Right lobe of liver (tissue), 6 donors: ENCODE data around the gene BBOX1. TPM values are rescaled to one million over a fixed set of nuclear protein-coding genes. Genes with fewer than 3 reads are reported as not detected.

Experiments
- ATAC-seq, 4 donors: fragments of 200-7000 bp; cut with Tn5 transposase; one replicate each; pipeline ENCODE4 v1.9.1; 2020; ENCODE audit warnings: mild to moderate bottlenecking in 4 of 4, moderate library complexity in 4 of 4
- DNase-seq, 3 donors: peaks; one replicate each; pipeline ENCODE4 v3.0.0-alpha.2; 2020
- H3K27ac ChIP-seq, 3 donors: fragments of 200-600 bp; one replicate each; pipeline ENCODE4 v1.8.0; 2022
- H3K27me3 ChIP-seq, 2 donors: fragments of 200-600 bp; one replicate each; pipeline ENCODE4 v1.8.0; 2022
- H3K36me3 ChIP-seq, 4 donors: fragments of 200-600 bp; sonication (generic) in 1 of 4; one replicate each; pipeline versions ENCODE4 v1.5.1 to v1.8.0; 2017 to 2022; ENCODE audit warnings: control low read depth in 1 of 4
- H3K4me1 ChIP-seq, 4 donors: fragments of 200-600 bp; sonication (generic) in 1 of 4; one replicate each; pipeline versions ENCODE4 v1.5.1 to v1.8.0; 2017 to 2022; ENCODE audit warnings: control low read depth in 1 of 4
- H3K4me3 ChIP-seq, 3 donors: fragments of 200-600 bp; one replicate each; pipeline ENCODE4 v1.8.0; 2022
- H3K9me3 ChIP-seq, 4 donors: fragments of 200-600 bp; sonication (generic) in 1 of 4; one replicate each; pipeline versions ENCODE4 v1.5.1 to v1.8.0; 2017 to 2022; ENCODE audit warnings: control low read depth in 1 of 4
- POLR2A ChIP-seq: fragments of 450-650 bp; IDR thresholded peaks from one replicate; pipeline ENCODE4 v1.6.1; 2017; ENCODE audit warnings: antibody characterized with exemption, mild to moderate bottlenecking
- WGBS: methylation state at CpG from one replicate; pipeline ENCODE4 v1.1.6; 2018; ENCODE audit warnings: low coverage, low lambda C conversion rate; ENCODE audit not compliant: insufficient coverage; ENCODE audit errors: missing lambda C conversion rate; 5-methylcytosine and 5-hydroxymethylcytosine counted together
- intact Hi-C, 2 donors: fragments of 100-400 bp; cut with DNase I; formaldehyde crosslinking; loops; one replicate each; pipeline versions ENCODE4 v1.11.2 to v1.14.1; 2022
- total RNA-seq, 6 experiments: library from RNA; depleted of rRNA in 2 of 6; stranded (reverse); fragments of >200 nt in 2 of 6; fragmentation: NEBNext Ultra II Directional in 3 of 6; extraction: Animal tissue kit (Norgen Biotek cat#: 25700) in 3 of 6; gene quantifications; one replicate each; pipeline versions ENCODE4 v1.1.0 to v1.2.4, GENCODE V29; 2016 to 2023
- TF ChIP-seq, protein P1 (sequence below), 4 donors: fragments of 200-600 bp in 3 of 4; fragments of 450-650 bp in 1 of 4; IDR thresholded peaks; one replicate each; pipeline versions ENCODE4 v1.5.1 to v1.8.0; 2016 to 2022; ENCODE audit warnings: antibody characterized with exemption in 4 of 4, mild to moderate bottlenecking in 2 of 4
- donor health status: DM: no; HTN: yes; CAD: no.
- donor health status: DM: no; HTN: no; CAD: no.
- donor health status: DM: no; HTN: no; CAD: no.
- donor health status: DM: no; HTN: yes; CAD: no.
- donor health status: DM: no; HTN: yes; CAD: no.

Gene BBOX1
- total RNA-seq, 6 experiments from 2014 or later, result 1.9 to 25.3 (median 13.9) TPM

- no peak for TF ChIP-seq POLR2A
- TF ChIP-seq, protein P1, sequence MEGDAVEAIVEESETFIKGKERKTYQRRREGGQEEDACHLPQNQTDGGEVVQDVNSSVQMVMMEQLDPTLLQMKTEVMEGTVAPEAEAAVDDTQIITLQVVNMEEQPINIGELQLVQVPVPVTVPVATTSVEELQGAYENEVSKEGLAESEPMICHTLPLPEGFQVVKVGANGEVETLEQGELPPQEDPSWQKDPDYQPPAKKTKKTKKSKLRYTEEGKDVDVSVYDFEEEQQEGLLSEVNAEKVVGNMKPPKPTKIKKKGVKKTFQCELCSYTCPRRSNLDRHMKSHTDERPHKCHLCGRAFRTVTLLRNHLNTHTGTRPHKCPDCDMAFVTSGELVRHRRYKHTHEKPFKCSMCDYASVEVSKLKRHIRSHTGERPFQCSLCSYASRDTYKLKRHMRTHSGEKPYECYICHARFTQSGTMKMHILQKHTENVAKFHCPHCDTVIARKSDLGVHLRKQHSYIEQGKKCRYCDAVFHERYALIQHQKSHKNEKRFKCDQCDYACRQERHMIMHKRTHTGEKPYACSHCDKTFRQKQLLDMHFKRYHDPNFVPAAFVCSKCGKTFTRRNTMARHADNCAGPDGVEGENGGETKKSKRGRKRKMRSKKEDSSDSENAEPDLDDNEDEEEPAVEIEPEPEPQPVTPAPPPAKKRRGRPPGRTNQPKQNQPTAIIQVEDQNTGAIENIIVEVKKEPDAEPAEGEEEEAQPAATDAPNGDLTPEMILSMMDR (IDR thresholded peaks at IDR 0.05), result no peak
- Histone ChIP-seq H3K36me3 (no peaks in the 10 kb centered on the region), H3K4me1 (no peaks in the 10 kb centered on the region), H3K27me3 (no peaks in the 10 kb centered on the region), H3K27ac (no peak overlapping the region), H3K4me3 (no peak overlapping the region), H3K9me3 (no peaks in the 10 kb centered on the region)
- 72% methylated on average over 3 of the region's 3 CpGs for WGBS
- no peak for ATAC-seq
- intact Hi-C loops, result no loop called here
- DNase-seq, result no peak
Observed at GRCh38 chr11:27118949-27119348, 78.3 kb downstream of the BBOX1 start.

DNA sequence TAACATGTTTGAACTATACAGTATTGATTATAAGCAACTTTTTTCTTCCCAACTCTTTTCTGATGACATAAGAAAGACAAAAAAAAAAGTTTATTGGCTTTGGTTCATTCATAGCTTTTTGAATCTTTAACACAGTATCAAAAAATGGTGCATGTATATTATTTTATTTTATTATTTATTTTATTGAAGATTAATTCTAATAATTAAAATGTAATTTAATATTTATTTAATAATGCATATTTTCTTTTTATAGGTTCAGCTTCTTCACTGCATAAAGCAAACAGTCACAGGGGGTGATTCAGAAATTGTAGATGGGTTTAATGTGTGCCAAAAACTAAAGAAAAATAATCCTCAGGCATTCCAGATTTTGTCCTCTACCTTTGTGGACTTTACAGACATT lies 78.8 kb downstream of the BBOX1 start:
- Histone ChIP-seq H3K9me3 (no peaks in the 10 kb centered on the region), H3K4me3 (no peak overlapping the region), H3K27ac (no peak overlapping the region), H3K27me3 (no peaks in the 10 kb centered on the region), H3K4me1 (no peaks in the 10 kb centered on the region), H3K36me3 (no peaks in the 10 kb centered on the region)
- no peak for DNase-seq
- intact Hi-C loops, result no loop called here
- TF ChIP-seq POLR2A, result no peak
- TF ChIP-seq, protein P1 (IDR thresholded peaks at IDR 0.05), result no peak
- ATAC-seq, result no peak

DNA sequence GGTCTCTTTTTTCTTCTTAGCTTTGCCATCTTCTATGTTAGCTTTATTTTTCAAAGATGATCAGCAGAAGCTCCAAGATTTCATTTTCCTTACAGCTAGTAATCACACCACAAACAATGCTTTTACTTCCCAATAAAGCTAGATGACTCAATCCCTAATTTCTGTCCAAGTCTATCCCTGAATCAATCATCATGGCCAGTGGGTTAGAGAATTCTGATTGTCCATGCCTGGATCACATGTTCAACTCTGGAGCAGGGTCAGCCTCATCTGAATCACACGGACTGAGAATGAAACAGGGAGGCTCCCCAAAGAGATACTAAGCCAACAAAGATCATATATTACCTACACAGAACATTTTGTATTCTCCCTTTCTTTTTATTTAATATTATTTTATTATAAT lies 79.6 kb downstream of the BBOX1 start:
- no peaks in the 10 kb centered on the region for H3K27me3 ChIP-seq
- ATAC-seq (peak in 2 of 4 donors; percentile 20 to 34), DNase-seq (no peak)
- no peaks in the 10 kb centered on the region for H3K4me1 ChIP-seq
- H3K36me3 ChIP-seq, result no peaks in the 10 kb centered on the region
- no peak overlapping the region for H3K27ac ChIP-seq
- TF ChIP-seq POLR2A, result no peak
- TF ChIP-seq, protein P1 (IDR thresholded peaks at IDR 0.05), result no peak
- WGBS, result 14% methylated on average over 1 of the region's 1 CpG
- H3K4me3 ChIP-seq, result no peak overlapping the region
- intact Hi-C loops, result loop anchor here in 1 of 2 donors (10.0 kb wide), 1 partner anchor 365 kb away; no protein-coding TSS in a partner anchor
- no peaks in the 10 kb centered on the region for H3K9me3 ChIP-seq

DNA sequence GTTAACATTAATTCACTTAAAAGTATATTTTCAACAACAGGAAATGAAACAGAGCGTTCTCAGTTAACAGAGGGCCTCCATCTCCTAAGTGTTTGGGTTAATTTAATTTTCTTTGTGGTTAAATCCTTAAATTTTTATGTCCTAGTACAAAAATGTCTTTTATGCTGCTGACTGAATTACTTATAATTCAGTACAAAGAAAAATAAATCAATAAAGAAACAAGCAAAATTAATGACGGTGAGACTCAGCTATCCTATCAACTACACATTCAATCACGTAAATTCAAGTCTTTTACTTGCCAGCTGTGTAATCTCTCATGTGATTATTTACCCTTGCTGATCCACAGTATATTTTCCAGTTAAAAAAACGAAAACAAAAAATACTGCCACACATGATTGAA lies 81.4 kb downstream of the BBOX1 start:
- ATAC-seq (no peak), DNase-seq (no peak)
- H3K9me3 ChIP-seq, result no peaks in the 10 kb centered on the region
- no peaks in the 10 kb centered on the region for H3K4me1 ChIP-seq
- TF ChIP-seq, protein P1 (IDR thresholded peaks at IDR 0.05), result no peak
- TF ChIP-seq POLR2A, result no peak
- WGBS, result 67% methylated on average over 4 of the region's 4 CpGs
- H3K27me3 ChIP-seq, result no peaks in the 10 kb centered on the region
- H3K36me3 ChIP-seq, result no peaks in the 10 kb centered on the region
- H3K27ac ChIP-seq, result no peak overlapping the region
- intact Hi-C loops, result loop anchor here in 1 of 2 donors (10.0 kb wide), 1 partner anchor 367 kb away; no protein-coding TSS in a partner anchor
- no peak overlapping the region for H3K4me3 ChIP-seq
